IMR-90 (cell line): ENCODE data around the gene DBN1. TPM values are rescaled to one million over a fixed set of nuclear protein-coding genes. Genes with fewer than 3 reads are reported as not detected.

Experiments
- ATAC-seq: fragments of 200-7000 bp; cut with Tn5 transposase; 2 replicates; pipeline ENCODE4 v1.9.1; 2020; ENCODE audit warnings: low read depth, mild to moderate bottlenecking, moderate library complexity
- BruUV-seq: library from RNA; stranded (reverse); fragments of 400-500 nt; replicated peaks from 2 replicates; lab custom pipeline; 2021; lab: Mats Ljungman, UMichigan
- CTCF ChIA-PET: fragments of 300-600 bp; formaldehyde crosslinking; extraction: SDS; loops from one replicate; lab custom pipeline; 2021; ENCODE audit warnings: antibody characterized with exemption; lab: Yijun Ruan, JAX
- POLR2A ChIA-PET: fragments of 300-600 bp; sonication (Branson Sonifier 250); formaldehyde crosslinking; loops from one replicate; lab custom pipeline; 2022; ENCODE audit warnings: antibody characterized with exemption; ENCODE audit not compliant: unreplicated experiment; lab: Charles Lee
- DNase-seq: peaks from one replicate; pipeline ENCODE4 v3.0.0; 2013
- H2AFZ ChIP-seq: replicated peaks from 2 replicates; pipeline ENCODE3; 2013; ENCODE audit warnings: low read length, mild to moderate bottlenecking; ENCODE audit not compliant: poor library complexity
- H2AK5ac ChIP-seq: 2 replicates; pipeline ENCODE4 v1.6.1; 2013; ENCODE audit warnings: low read depth, low read length, inconsistent platforms
- H2AK9ac ChIP-seq: replicated peaks from 2 replicates; pipeline ENCODE3; 2013; ENCODE audit warnings: mild to moderate bottlenecking, low read depth, low read length, moderate library complexity; ENCODE audit not compliant: poor library complexity
- H2BK120ac ChIP-seq: 2 replicates; pipeline ENCODE4 v1.6.1; 2013; ENCODE audit warnings: low read depth, low read length, inconsistent platforms
- H2BK15ac ChIP-seq: 3 replicates; pipeline ENCODE4 v1.6.1; 2013; ENCODE audit warnings: low read depth, low read length, inconsistent platforms
- H2BK20ac ChIP-seq: 2 replicates; pipeline ENCODE4 v1.6.1; 2013; ENCODE audit warnings: low read depth, mild to moderate bottlenecking, inconsistent platforms, low read length, moderate library complexity
- H2BK5ac ChIP-seq: 2 replicates; pipeline ENCODE4 v1.6.1; 2013; ENCODE audit warnings: mild to moderate bottlenecking, low read depth, low read length, inconsistent platforms; ENCODE audit not compliant: poor library complexity, severe bottlenecking
- H3K14ac ChIP-seq: replicated peaks from 2 replicates; pipeline ENCODE4 v1.6.1; 2013; ENCODE audit warnings: low read depth, low read length, inconsistent platforms
- H3K18ac ChIP-seq: 2 replicates; pipeline ENCODE4 v1.6.1; 2013; ENCODE audit warnings: low read depth, low read length, control low read depth
- H3K23ac ChIP-seq: 2 replicates; pipeline ENCODE4 v1.6.1; 2013; ENCODE audit warnings: low read depth, low read length, inconsistent platforms
- H3K27ac ChIP-seq: 2 replicates; pipeline ENCODE4 v1.5.1; 2013; ENCODE audit warnings: mild to moderate bottlenecking, control low read depth, low read length; ENCODE audit not compliant: insufficient read depth
- H3K27me3 ChIP-seq: 2 replicates; pipeline ENCODE4 v1.6.1; 2013; ENCODE audit warnings: low read length; ENCODE audit not compliant: control insufficient read depth, insufficient read depth
- H3K36me3 ChIP-seq: 2 replicates; pipeline ENCODE4 v1.6.1; 2013; ENCODE audit warnings: low read length, mixed read lengths; ENCODE audit not compliant: control insufficient read depth, insufficient read depth
- H3K4ac ChIP-seq: 2 replicates; pipeline ENCODE4 v1.6.1; 2013; ENCODE audit warnings: low read depth, low read length, inconsistent platforms
- H3K4me1 ChIP-seq: 2 replicates; pipeline ENCODE4 v1.6.1; 2013; ENCODE audit warnings: low read length, mixed read lengths; ENCODE audit not compliant: control insufficient read depth, insufficient read depth
- H3K4me2 ChIP-seq: 2 replicates; pipeline ENCODE4 v1.6.1; 2013; ENCODE audit warnings: low read depth, mild to moderate bottlenecking, control low read depth, low read length, moderate library complexity
- H3K4me3 ChIP-seq: 2 replicates; pipeline ENCODE4 v1.5.1; 2013; ENCODE audit warnings: low read depth, mild to moderate bottlenecking, control low read depth, low read length, moderate library complexity; ENCODE audit not compliant: insufficient read depth
- H3K56ac ChIP-seq: 2 replicates; pipeline ENCODE4 v1.6.1; 2013; ENCODE audit warnings: low read length, inconsistent platforms; ENCODE audit not compliant: insufficient read depth; ENCODE audit errors: extremely low read depth
- H3K79me1 ChIP-seq, 2 experiments: 2 replicates each; pipeline ENCODE4 v1.6.1; 2013; ENCODE audit warnings: low read length in 2 of 2, inconsistent platforms in 1 of 2, low read depth in 1 of 2
- H3K9ac ChIP-seq: 2 replicates; pipeline ENCODE4 v1.6.1; 2013; ENCODE audit warnings: low read depth, low read length, control low read depth
- H3K9me1 ChIP-seq: 2 replicates; pipeline ENCODE4 v1.6.1; 2013; ENCODE audit warnings: low read length, inconsistent platforms; ENCODE audit not compliant: insufficient read depth
- H3K9me3 ChIP-seq: 2 replicates; pipeline ENCODE4 v1.6.1; 2013; ENCODE audit warnings: low read length; ENCODE audit not compliant: control insufficient read depth, insufficient read depth
- H4K20me1 ChIP-seq: 2 replicates; pipeline ENCODE4 v1.6.1; 2013; ENCODE audit warnings: low read length, inconsistent platforms; ENCODE audit not compliant: insufficient read depth
- H4K5ac ChIP-seq: 2 replicates; pipeline ENCODE4 v1.6.1; 2013; ENCODE audit warnings: mild to moderate bottlenecking, low read depth, low read length, control low read depth
- H4K8ac ChIP-seq, 2 experiments: 2 replicates each; pipeline ENCODE4 v1.6.1; 2013; ENCODE audit warnings: low read depth in 2 of 2, low read length in 2 of 2, control low read depth in 1 of 2, inconsistent platforms in 1 of 2
- H4K91ac ChIP-seq: 2 replicates; pipeline ENCODE4 v1.6.1; 2013; ENCODE audit warnings: low read depth, low read length, inconsistent platforms; ENCODE audit not compliant: insufficient read depth
- USF2 ChIP-seq: fragments of 150-350 bp; IDR thresholded peaks from 2 replicates; pipeline ENCODE4 v1.6.1; 2017; ENCODE audit warnings: mild to moderate bottlenecking, antibody characterized with exemption, low read length, low read depth
- WGBS, 2 experiments: methylation state at CpG; one replicate each; pipeline versions ENCODE4 v1.1.5 to v1.1.7; 2013; ENCODE audit warnings: missing lambda C conversion rate in 2 of 2; ENCODE audit not compliant: insufficient read length in 1 of 2; ENCODE audit errors: extremely low coverage in 2 of 2; 5-methylcytosine and 5-hydroxymethylcytosine counted together
- dilution Hi-C: fragments of 300-500 bp; cut with HindIII; formaldehyde crosslinking; loops from one replicate; pipeline ENCODE4 v1.14.3; 2018; ENCODE audit warnings: low sequenced_read_pairs; ENCODE audit not compliant: unreplicated experiment
- in situ Hi-C: fragments of 300-500 bp; cut with MboI; formaldehyde crosslinking; loops from 3 replicates; pipeline ENCODE4 v1.14.3; 2019; ENCODE audit warnings: low sequenced_read_pairs, inconsistent platforms, mixed read lengths
- intact Hi-C: fragments of 100-400 bp; cut with micrococcal nuclease; formaldehyde crosslinking; loops from 2 replicates; pipeline ENCODE4 v1.10.0; 2022
- polyA plus RNA-seq, 3 experiments: library from polyadenylated mRNA; depleted of rRNA; stranded (reverse); fragments of >200 nt; gene quantifications; 2 replicates each; pipeline ENCODE4 v1.2.3, GENCODE V29; 2012; ENCODE audit warnings: low replicate concordance in 1 of 3
- total RNA-seq: library from RNA; depleted of rRNA; stranded (reverse); fragments of >200 nt; gene quantifications from 2 replicates; pipeline ENCODE4 v1.2.3, GENCODE V29; 2012

Gene DBN1
- total and polyA plus RNA-seq, 2 of the 4 experiments (the other 2 are of a cell fraction): 122 to 187 TPM

GRCh38 chr5:177483042-177483441 is 9.6 kb upstream of the DBN1 start:
- BruUV-seq: no TSS peak
- H4K8ac ChIP-seq: no peak overlapping the region
- H3K4ac ChIP-seq: no peak overlapping the region
- peaks cover 37 to 65% of the 10 kb centered on the region in 2 experiments for H3K79me1 ChIP-seq
- CTCF ChIA-PET: no interaction called here
- ATAC-seq (no peak), DNase-seq (no peak)
- H2AFZ ChIP-seq: no peak overlapping the region
- no peak overlapping the region for H2BK15ac ChIP-seq
- H4K91ac ChIP-seq: no peak overlapping the region
- H3K4me1 ChIP-seq: peaks cover 20% of the 10 kb centered on the region
- no peak overlapping the region for H3K27ac ChIP-seq
- H3K36me3 ChIP-seq: peaks cover 72% of the 10 kb centered on the region
- no peak overlapping the region for H2AK9ac ChIP-seq
- peaks cover 88% of the 10 kb centered on the region for H4K20me1 ChIP-seq
- no peaks in the 10 kb centered on the region for H3K27me3 ChIP-seq
- no peak overlapping the region for H3K4me3 ChIP-seq
- peaks cover 21% of the 10 kb centered on the region; the same call in 1 of the 2 replicates for H3K9me1 ChIP-seq
- in situ Hi-C loops (no loop called here), dilution Hi-C loops (no loop called here), intact Hi-C loops (no loop called here)
- H2AK5ac ChIP-seq: no peak overlapping the region
- H3K9ac ChIP-seq: no peak overlapping the region
- no peak overlapping the region for H3K56ac ChIP-seq
- no peak overlapping the region for H3K18ac ChIP-seq
- no peak overlapping the region for H3K4me2 ChIP-seq
- H2BK5ac ChIP-seq: no peak overlapping the region
- no peaks in the 10 kb centered on the region for H3K9me3 ChIP-seq
- H3K14ac ChIP-seq: no peak overlapping the region
- POLR2A ChIA-PET: no interaction called here
- no peak overlapping the region for H2BK120ac ChIP-seq
- H4K5ac ChIP-seq: no peak overlapping the region
- H3K23ac ChIP-seq: no peak overlapping the region
- no peak for TF ChIP-seq USF2
- no peak overlapping the region for H2BK20ac ChIP-seq
- WGBS, 2 experiments: 100% methylated on average over 2 of the region's 9 CpGs; no CpG with 5 or more reads in 1 of the 2 experiments
